Bronchial epithelial cell (primary cell): ENCODE results near the gene MTHFSD. TPM values are rescaled to one million over a fixed set of nuclear protein-coding genes. Genes with fewer than 3 reads are reported as not detected.

Experiments
- DNase-seq: peaks from one replicate; pipeline ENCODE4 v3.0.0-alpha.2; 2010; ENCODE audit warnings: low read depth
- FAIRE-seq: peaks from 2 replicates; lab custom pipeline; 2011; peaks lifted over from hg19 to GRCh38; lab: Jason Lieb, UNC
- H3K27me3 ChIP-seq: 2 replicates; pipeline ENCODE4 v1.5.1; 2011; ENCODE audit warnings: low read length; ENCODE audit not compliant: control insufficient read depth, insufficient read depth
- H3K36me3 ChIP-seq: 2 replicates; pipeline ENCODE4 v1.5.1; 2011; ENCODE audit warnings: low read length; ENCODE audit not compliant: control insufficient read depth, insufficient read depth
- H3K4me3 ChIP-seq: 2 replicates; pipeline ENCODE4 v1.5.1; 2011; ENCODE audit warnings: mild to moderate bottlenecking, low read depth, low read length, control low read depth
- total RNA-seq: library from RNA; depleted of rRNA; stranded (reverse); fragments of >200 nt; gene quantifications from 2 replicates; pipeline ENCODE4 v1.2.1, GENCODE V29; 2014
- TF ChIP-seq, protein P1 (sequence below): IDR thresholded peaks from 2 replicates; pipeline ENCODE4 v1.5.1; 2011; ENCODE audit warnings: mild to moderate bottlenecking, moderate library complexity, low read length, control low read depth, inconsistent platforms; ENCODE audit not compliant: insufficient read depth, severe bottlenecking

The MTHFSD gene
- total RNA-seq, 1 donor from 2014 or later, result 13.2 TPM

DNA sequence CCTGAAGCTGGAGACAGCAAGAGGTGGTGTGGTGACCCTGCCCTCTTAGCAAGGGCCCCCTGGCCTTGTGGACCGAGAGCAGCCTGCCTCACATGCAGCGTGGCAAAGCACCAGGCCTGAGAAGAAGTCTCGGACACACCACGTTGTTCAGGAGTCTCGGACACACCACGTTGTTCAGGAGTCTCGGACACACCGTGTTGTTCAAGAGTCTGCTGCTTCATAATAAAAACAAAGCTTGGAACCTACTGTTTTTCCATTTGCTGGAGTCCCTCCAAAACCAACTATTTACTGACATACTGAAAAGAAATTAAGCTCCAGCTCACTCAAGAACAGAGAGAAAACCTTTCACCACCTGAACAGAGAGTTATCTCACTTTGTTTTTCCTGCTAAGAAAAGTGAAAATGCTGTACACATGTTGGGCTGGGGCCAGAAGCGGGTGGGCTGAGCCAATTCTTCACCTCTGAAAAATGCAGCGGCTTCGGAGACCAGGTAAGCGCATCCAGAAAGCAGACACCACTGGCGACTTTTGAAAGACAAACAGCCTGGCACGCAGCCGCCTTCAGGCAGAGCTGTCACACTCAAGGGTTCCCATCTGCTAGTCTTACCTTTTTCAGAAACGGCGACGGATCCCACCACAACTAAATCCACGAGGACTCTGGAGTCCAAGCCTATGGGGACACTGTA lies 8.9 kb downstream of the MTHFSD start:
- DNase-seq (no peak), FAIRE-seq (no peak)
- H3K4me3 ChIP-seq, result no peak overlapping the region
- H3K27me3 ChIP-seq, result no peaks in the 10 kb centered on the region
- TF ChIP-seq, protein P1, sequence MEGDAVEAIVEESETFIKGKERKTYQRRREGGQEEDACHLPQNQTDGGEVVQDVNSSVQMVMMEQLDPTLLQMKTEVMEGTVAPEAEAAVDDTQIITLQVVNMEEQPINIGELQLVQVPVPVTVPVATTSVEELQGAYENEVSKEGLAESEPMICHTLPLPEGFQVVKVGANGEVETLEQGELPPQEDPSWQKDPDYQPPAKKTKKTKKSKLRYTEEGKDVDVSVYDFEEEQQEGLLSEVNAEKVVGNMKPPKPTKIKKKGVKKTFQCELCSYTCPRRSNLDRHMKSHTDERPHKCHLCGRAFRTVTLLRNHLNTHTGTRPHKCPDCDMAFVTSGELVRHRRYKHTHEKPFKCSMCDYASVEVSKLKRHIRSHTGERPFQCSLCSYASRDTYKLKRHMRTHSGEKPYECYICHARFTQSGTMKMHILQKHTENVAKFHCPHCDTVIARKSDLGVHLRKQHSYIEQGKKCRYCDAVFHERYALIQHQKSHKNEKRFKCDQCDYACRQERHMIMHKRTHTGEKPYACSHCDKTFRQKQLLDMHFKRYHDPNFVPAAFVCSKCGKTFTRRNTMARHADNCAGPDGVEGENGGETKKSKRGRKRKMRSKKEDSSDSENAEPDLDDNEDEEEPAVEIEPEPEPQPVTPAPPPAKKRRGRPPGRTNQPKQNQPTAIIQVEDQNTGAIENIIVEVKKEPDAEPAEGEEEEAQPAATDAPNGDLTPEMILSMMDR, result no peak
- peaks cover 19% of the 10 kb centered on the region for H3K36me3 ChIP-seq

DNA sequence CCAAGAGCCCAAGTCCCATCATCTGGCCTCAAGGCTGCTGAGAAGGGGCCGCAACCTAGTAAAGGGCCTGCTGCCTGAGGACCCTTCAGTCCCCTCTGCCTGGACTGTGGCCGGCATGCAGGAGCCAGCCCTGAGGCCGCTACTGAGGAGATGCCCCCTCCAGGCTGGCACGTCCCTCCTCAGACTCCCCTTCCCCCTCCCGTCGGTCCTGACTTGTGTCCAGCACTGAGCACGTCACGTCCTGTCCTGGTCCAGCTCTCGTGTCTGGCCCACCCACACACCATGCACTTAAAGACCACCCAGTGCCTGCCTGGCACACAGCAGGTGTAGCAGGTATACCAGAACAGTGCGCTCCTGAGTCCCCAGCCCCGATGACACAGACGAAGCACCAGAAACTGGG lies 9.6 kb downstream of the MTHFSD start:
- no peak for FAIRE-seq
- TF ChIP-seq, protein P1, result no peak
- H3K36me3 ChIP-seq, result peaks cover 22% of the 10 kb centered on the region
- no peaks in the 10 kb centered on the region for H3K27me3 ChIP-seq
- H3K4me3 ChIP-seq, result no peak overlapping the region
- no peak for DNase-seq

DNA sequence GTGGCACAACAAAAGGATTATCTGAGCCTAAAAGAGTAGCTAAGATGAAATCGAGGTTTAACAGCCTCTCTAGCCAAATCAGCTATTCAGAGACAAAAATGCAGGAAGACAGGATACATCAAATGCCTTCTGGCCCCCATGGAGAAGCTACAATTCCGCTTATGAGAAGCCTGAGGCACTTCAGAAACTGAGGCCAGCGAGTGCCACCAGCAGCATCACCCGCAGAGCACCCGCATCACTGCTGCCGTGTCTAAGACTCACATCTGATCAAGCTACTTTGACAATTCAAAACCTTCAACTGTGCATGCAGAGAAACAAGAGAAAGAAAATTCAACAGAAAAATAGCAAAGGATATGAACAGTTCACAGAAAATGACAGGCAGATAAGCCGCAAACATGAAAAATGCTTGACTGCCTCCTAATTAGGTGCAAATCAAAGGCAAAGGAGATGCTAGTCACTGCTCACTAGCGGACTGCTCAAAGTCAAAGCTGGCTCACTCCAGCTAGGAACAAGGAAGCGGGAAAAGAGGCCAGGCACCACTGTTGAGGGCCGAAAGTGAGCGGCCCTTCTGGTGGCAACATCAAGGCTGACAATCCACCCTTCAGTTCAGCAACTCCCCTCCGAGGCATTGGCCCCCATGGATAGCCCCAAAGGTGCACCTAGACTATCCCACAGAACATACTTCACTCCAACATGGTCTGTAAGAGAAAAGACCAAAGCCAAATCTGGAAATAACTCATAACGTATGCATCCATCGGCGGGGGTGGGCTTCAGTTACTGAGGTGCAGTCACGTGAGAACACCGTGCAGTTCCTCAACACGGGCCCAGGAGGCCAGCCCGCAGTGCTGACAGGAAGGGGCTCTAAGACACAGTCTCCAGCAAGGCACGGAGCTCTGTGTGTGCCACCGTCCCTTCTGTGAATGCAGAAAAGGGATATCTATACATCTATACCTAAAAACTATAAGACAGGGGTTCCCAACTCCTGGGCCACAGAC lies 12.0 kb downstream of the MTHFSD start:
- FAIRE-seq (no peak), DNase-seq (no peak)
- TF ChIP-seq, protein P1, result no peak
- peaks cover 31% of the 10 kb centered on the region for H3K36me3 ChIP-seq
- no peaks in the 10 kb centered on the region for H3K27me3 ChIP-seq
- no peak overlapping the region for H3K4me3 ChIP-seq

DNA sequence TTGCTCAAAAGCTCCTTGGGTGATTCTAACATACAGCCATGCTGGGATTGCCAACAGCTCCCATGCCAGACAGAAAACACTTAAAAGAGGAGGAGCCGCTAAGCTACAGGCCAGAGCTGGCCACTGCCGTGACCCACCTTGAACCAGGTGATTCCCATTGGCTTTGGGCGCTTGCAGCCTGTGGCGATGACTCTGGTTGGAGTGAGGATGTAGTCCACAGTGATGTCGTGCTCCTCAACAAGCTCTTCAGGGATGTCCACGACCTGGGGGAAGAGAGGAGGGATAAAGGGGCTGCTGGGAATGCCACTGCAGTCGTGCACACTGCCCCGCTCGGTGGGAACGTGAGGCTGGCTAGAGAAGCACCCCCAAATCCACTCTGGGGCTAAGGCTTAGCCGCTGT lies 13.5 kb downstream of the MTHFSD start:
- H3K27me3 ChIP-seq, result no peaks in the 10 kb centered on the region
- H3K4me3 ChIP-seq, result no peak overlapping the region
- peaks cover 30% of the 10 kb centered on the region for H3K36me3 ChIP-seq
- DNase-seq, result no peak
- FAIRE-seq, result no peak
- TF ChIP-seq, protein P1, result no peak

DNA sequence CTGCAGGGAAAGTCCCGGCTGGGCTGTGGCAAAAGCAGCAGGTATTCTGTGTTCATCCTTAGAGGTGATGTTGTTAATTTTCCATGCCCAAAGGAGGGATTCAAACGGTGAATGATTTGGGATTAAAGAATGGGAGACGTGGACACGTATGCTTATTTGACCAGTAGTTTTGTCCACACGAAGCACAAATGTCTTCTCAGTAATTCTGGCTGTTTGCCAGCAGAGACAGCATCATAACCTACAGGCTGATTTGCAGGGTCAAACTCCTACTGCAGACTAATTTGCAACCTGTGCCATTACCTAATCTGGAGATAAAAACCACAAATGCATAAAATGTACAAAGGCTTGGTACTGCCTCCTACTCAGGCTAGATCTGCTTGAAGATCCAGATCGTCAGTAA lies 14.1 kb downstream of the MTHFSD start:
- FAIRE-seq (no peak), DNase-seq (no peak)
- Histone ChIP-seq H3K4me3 (no peak overlapping the region), H3K27me3 (no peaks in the 10 kb centered on the region), H3K36me3 (peaks cover 28% of the 10 kb centered on the region)
- TF ChIP-seq, protein P1, result no peak
